Aortic smooth muscle cell (primary cell): ENCODE measurements around the gene ZFP69. TPM values are rescaled to one million over a fixed set of nuclear protein-coding genes. Genes with fewer than 3 reads are reported as not detected.

Source experiments
- total RNA-seq: library from RNA; depleted of rRNA; stranded (reverse); fragments of >200 nt; gene quantifications from 2 replicates; pipeline ENCODE4 v1.2.3, GENCODE V29; 2014

Gene ZFP69
- total RNA-seq, result 3.6 and 3.8 TPM in 2 replicates

GRCh38 chr1:40476924-40477677, at the start of gene ZFP69:
Gene ZFP69 (plus strand): TSS chr1:40477290. CDS start chr1:40479362, 2,072 bp downstream.

GRCh38 chr1:40449684-40450494, 27.2 kb upstream of the ZFP69 start, which contains the start of gene ZFP69B:
Gene ZFP69B (plus strand): TSS chr1:40450476. CDS start chr1:40450962, 486 bp downstream.

GRCh38 chr1:40508375-40509341, 31.6 kb downstream of the ZFP69 start, which contains the start of gene EXO5:
Gene EXO5 (plus strand): TSS chr1:40508767. CDS start chr1:40514545, 5,778 bp downstream.

GRCh38 chr1:40531381-40532061, 54.4 kb downstream of the ZFP69 start, which contains the start of gene ZNF684:
Gene ZNF684 (plus strand): TSS chr1:40531637. CDS start chr1:40533167, 1,530 bp downstream.

Other genes with a start within 250 kb of the ZFP69 start
- not detected in 2 replicates for gene TMCO2, start 229.4 kb upstream of the ZFP69 start, total RNA-seq
- 93.1 and 105 TPM in 2 replicates for gene ZMPSTE24, start 219.1 kb upstream of the ZFP69 start, total RNA-seq
- gene COL9A2, start 160.0 kb upstream of the ZFP69 start, total RNA-seq, result 0.53 and 1.1 TPM in 2 replicates
- gene SMAP2, start 103.6 kb upstream of the ZFP69 start, total RNA-seq, result 13.4 and 18.6 TPM in 2 replicates
- gene ZFP69B, start 26.8 kb upstream of the ZFP69 start, total RNA-seq, result 3.0 and 4.0 TPM in 2 replicates
- gene EXO5, start 31.5 kb downstream of the ZFP69 start, total RNA-seq, result 9.3 and 9.4 TPM in 2 replicates
- 5.0 and 5.4 TPM in 2 replicates for gene ZNF684, start 54.3 kb downstream of the ZFP69 start, total RNA-seq
- gene RIMS3, start 188.4 kb downstream of the ZFP69 start, total RNA-seq, result under 0.01 and 0.06 TPM in 2 replicates
- gene NFYC, start 214.4 kb downstream of the ZFP69 start, total RNA-seq, result 23.3 and 25.6 TPM in 2 replicates